Stimulated activated naive CD4-positive, alpha-beta T cell (primary cell): ENCODE results near the gene ODAD3.
"Not testable (repeated sequence)": the region's sequence is repeated elsewhere in the genome, so short reads cannot be mapped to it uniquely, and the experiment has no call there.

Experiments
- DNase-seq, 6 experiments: peaks; one replicate each; lab custom pipeline; 2025; lab: John Stamatoyannopoulos, UW

The ODAD3 gene

DNA sequence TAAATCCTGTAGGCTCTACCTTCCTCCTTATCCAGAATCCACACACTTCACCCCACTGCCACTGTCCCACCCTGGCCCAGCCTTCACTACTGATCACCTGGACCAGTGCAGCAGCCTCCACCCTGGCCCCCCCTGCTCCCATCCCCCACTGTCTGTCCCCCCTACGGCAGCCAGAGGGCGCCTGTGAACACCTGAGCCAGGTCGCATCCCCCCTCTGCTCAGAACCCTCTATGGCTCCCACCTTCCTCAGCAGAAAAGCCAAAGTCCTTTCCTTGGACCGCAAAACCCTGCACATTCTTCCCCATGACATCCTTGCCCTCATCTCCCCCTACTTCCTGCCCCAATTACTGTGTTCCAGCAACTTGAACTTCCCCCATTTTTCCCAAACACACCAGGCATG lies 25.3 kb upstream of the ODAD3 start:
- DNase-seq, result no peak

DNA sequence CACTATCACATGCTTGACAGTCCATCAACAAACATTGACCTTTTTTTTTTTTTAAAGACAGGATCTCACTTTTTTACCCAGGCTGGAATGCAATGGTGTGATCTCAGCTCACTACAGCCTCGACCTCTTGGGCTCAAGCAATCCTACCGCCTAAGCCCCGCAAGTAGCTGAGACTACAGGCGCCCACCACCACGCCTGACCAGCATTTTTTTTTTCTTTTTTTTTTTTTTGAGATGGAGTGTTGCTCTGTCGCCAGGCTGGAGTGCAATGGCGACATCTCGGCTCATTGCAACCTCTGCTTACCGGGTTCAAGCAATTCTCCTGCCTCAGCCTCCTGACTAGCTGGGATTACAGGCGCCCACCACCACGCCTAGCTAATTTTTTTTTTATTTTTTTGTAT lies 24.0 kb upstream of the ODAD3 start:
- DNase-seq, result not testable (repeated sequence)

DNA sequence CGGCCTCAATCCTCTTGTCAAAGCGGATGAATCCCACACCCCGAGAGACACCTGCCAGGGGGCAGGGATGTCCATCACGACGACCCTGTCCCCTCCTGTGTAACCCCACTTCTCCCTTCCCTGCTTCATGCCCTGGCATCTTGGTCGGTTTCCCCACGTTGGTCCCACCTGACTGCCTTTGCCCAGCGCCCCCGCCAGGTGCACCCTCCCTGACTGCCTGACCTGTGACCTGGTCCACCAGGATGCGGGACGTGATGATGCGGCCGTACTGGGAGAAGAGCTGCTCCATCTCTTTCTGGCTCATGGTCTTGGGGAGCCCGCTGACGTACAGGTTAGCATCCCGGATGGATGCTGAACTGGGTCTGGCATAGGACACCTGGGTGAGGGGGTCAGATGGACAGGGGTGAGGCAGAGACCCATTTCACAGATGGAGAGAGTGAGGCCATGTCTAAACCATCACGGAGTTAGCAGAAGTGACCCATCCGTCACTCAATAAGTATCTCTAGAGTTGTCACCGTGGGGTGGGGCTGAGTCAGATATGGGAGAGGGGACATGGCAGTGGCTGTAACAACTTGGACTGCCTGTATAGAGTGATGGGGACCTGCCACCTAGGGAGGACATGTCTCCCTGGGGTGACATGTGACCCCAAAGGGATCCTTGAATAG lies 23.4 kb upstream of the ODAD3 start:
- no peak for DNase-seq

DNA sequence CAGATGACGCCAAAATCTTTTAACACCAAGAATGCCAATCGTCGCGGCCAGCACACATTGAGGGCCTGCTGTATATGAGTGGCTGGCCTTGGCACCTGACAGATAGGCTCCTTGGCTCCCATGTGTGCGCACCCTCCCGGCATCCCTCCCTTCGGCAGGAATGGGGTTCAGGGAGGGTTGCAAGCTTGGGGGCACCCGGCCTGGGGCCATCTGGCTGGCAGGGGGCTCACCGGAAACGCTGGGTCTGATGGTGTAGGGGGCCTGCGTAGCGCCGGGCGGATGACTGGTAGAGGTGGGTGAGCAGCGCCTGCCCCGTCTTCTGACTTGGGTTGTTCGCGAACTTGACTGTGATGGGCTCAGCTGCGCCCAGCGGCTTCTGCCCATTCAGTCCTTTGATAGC lies 22.9 kb upstream of the ODAD3 start:
- no peak for DNase-seq

DNA sequence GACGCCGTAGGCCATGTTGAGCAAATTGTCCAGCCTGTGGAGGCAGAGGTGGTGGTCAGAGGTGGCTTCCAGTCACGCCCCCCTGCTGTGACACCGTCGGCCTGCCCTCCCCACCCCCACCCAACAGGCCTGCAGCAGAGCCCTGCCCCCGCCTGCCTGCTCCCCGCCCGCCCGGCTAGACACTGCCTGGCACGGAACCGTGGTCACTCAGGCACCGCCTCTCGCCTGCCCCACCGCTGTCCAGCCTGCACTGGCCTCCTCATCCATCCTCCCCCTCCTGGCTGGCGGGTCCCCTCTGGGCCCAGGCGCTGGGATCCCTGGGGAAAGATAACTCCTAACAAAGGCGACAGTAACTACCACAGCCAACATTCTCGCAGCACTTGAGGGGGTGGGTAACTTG lies 22.2 kb upstream of the ODAD3 start:
- DNase-seq, result no peak

DNA sequence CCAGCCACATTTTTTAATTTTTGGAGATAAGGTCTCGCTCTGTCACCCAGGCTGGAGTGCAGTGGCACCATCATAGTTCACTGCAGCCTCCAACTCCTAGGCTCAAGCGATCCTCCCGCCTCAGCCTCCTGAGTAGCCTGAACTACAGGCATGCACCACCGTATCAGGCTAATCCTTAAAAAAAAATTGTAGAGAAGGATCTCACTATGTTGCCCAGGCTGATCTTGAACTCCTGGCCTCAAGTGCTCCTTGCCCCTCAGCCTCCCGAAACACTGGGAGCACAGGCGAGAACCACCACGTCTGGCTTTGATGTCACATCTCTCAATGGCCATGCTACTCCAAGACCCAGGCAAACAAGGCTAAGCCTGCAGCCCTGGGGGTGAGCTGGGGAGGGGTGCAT lies 21.7 kb upstream of the ODAD3 start:
- no peak for DNase-seq

DNA sequence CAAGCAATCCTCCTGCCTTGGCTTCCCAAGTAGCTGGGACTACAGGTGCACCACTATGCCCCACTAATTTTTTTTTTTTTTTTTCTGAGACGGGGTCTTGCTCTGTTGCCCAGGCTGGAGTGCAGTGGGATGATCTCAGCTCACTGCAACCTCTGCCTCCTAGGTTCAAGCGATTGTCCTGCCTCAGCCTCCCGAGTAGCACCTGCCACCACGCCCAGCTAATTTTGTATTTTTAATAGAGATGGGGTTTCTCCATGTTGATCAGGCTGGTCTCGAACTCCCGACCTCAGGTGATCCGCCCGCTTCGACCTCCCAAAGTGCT lies 20.3 kb upstream of the ODAD3 start:
- DNase-seq, result not testable (repeated sequence)

DNA sequence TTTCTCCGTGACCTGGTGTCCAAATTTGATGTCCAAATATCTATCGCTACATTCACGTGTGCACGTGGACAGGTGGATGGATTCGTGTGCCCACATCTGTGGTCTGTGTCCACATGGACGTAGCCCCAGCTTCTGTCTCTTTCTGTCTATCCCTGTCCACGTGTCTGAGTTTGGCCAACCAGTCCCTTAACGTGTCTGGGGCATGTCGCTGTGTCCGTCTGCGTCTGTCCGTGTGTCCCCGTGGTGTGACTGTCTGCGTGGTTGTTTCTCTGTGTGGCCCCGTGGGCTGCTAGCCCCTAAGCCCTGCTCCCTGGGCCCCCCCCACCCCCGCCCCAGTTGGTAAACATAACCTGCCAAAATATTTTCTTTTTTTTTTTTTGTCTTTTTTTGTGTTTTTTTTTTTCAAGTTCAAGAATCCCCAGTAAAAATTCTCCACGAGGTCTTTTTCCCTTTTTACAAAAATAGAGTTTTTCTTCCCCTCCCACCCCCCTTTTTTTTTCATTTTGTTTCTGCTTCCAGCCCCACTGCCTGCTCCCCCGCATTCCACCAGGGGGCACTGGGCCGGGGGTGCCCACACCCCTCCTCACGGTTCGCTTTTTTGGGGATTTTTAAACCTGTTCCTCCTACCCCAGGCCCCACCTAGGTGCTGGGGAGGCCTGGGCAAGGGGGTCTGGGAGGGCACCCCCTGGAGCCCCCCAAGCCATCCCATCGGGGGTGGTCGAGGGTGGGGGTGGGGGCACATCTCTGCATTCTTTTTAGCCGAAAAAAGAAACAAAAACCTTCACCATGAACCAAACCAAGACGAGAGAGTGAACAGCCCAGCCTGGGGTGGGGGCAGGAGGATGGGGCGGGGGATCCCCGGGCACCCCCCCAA lies 18.8 kb upstream of the ODAD3 start:
- DNase-seq, result peak in 1 of 6 experiments; percentile 9

DNA sequence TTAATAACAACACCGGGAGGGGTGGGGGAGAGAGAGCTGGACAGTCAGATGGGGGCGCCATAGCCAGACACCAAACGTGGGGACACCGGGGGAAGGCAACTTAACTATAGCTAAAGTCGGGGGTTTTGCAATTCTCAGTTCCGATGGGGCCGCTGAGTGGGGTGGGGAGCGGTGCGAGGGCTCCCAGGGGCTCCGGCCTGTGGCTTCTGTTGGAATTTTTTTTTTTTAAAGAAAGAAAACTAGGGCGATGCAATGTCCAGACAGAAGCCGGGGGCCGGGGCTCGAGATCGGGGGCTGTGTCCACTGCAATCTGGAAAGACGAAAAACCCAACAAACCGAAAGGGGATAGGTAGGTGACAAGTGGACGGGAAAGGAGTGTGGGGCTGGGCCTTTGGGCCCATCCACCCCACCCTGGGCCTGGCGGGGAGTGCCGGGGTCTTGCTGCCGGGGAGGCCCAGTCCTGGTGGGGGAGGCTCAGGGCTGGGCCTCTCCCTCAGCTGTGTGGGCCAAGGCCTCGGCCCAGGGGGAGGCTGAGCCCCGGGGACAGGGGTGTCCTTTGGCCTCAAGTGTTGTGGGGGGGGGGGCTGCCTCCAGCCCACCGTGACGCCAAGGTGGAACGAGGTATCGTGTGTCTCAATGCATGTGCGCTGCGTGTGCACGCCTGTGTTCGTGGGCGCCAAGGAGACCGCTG lies 17.8 kb upstream of the ODAD3 start:
- no peak for DNase-seq

DNA sequence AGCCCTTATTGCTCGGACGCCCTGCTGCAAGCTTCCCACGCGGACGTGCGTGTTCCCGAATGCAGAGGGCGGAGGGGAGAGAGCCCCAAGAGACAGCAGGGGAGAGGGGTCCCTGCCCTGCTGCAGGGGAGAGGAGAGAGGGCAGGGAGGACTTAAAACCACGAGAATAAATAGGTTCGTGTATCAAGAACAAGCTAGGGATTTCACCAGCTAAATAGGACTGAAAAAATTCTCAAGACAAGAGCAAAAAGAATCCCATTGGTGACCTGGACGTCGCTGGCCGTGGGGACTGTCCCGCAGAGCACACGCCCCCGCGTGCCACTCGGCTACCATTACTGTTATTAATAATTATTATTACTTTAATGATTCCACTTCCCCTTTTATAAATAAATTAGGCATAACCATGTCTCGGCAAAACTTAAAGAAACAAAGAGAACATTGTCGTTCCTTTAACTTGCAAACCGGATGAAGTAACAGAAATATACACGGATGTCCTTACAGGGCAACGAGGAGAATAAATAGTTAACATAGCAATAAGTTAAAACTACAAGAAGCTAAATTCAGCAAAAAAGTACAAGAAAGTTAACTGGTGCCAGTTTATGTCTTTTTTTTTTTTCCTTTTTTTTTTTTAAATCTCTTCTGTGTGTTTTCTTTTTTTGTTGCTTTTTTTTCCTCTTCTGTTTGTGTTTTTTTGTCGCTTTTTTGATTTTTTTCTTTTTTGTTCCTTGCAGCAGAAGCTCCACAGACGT lies 17.1 kb upstream of the ODAD3 start:
- DNase-seq, result no peak

DNA sequence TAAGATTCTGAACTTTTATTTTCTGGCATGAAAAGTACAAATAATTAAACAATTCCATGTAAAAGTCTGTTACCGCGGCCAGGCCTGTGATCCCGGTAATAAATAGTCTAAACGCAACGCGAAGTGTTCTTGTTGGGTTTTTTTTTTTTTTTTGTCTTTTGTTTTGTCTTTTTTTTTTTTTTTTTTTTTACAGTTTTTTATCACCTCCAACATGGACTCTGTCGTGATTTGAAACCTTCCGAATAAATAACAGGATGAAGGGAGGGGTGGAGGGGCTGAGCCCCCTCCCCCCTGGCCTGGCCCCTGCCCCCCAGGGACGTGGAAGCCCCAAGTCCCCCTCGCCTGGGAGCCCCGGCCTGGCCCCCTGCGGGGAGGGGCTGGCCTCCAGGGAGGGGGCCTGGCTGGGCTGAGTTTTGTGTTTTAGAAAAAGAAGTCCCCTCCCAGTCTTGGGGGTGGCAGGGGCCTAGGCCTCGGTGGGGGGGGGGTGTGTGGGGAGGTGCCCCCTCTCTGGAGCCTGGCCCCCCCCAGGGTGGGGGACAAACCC lies 16.5 kb upstream of the ODAD3 start:
- no peak for DNase-seq

DNA sequence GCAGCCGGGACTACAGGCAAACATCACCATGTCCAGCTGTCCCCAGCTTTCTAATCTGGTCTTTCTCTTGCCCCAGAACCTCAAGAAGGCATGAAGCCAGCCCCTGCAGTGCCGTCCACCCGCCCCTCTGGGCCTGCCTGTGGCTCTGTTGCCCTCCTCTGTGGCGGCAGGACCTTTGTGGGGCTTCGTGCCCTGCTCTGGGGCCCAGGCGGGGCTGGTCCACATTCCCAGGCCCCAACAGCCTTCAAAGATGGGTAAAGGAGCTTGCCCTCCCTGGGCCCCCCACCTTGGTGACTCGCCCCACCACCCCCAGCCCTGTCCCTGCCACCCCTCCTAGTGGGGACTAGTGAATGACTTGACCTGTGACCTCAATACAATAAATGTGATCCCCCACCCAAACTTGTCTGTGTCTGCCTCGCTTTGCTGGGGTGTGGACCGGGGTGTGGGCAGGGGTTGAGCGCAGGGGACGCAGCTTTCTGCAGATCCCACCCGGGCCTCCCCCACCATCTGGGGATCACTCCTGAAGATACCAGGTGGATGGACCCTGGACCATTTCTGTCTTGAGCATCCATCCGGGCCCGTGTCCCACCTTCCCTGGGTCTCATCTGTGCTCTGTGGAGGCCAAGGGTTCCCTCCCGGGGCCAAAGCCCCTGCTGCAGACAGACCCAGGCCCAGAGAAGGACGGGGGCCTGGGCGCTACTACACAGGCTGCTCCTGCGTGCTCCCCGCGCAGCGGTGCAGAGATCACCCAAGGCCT lies 15.8 kb upstream of the ODAD3 start:
- no peak for DNase-seq

DNA sequence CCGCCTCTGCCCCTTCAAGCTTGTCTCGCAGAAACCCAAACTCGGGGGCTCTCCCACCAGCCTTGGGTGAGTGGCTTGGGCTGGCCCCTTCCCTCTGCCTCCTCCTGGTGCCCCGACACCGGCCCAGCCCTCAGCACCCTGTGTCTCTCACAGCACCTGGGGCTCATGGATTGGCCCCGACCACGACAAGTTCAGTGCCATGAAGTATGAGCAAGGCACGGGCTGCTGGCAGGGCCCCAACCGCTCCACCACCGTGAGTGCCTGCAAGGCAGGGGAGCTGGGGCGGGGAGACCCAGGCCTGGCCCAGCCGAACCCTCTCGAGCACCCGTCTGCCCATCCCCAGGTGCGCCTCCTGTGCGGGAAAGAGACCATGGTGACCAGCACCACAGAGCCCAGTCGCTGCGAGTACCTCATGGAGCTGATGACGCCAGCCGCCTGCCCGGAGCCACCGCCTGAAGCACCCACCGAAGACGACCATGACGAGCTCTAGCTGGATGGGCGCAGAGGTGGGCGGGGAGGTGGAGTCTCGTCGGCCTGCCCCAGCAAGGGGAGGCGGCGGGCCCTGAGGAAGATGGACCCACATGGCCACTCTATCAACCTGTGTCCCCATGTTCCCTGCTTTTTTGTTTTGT lies 14.1 kb upstream of the ODAD3 start:
- no peak for DNase-seq

DNA sequence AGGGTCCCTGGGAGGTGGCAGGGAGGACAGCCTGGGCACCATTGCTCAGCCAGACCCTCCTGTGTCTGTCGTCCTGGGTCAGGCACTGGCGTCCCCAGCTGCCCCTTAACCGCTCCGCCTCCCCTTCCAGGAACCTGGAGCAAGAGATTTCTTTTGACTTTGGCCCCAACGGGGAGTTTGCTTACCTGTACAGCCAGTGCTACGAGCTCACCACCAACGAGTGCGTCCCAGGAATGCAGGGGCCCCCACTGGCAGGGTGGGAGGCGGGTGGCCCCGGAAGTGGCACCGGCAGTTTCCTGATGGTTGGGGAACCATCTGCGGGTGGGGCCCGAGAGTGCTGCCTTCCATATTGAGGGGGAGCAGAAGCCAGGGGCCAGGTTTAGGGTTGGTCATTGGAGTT lies 13.5 kb upstream of the ODAD3 start:
- no peak for DNase-seq

DNA sequence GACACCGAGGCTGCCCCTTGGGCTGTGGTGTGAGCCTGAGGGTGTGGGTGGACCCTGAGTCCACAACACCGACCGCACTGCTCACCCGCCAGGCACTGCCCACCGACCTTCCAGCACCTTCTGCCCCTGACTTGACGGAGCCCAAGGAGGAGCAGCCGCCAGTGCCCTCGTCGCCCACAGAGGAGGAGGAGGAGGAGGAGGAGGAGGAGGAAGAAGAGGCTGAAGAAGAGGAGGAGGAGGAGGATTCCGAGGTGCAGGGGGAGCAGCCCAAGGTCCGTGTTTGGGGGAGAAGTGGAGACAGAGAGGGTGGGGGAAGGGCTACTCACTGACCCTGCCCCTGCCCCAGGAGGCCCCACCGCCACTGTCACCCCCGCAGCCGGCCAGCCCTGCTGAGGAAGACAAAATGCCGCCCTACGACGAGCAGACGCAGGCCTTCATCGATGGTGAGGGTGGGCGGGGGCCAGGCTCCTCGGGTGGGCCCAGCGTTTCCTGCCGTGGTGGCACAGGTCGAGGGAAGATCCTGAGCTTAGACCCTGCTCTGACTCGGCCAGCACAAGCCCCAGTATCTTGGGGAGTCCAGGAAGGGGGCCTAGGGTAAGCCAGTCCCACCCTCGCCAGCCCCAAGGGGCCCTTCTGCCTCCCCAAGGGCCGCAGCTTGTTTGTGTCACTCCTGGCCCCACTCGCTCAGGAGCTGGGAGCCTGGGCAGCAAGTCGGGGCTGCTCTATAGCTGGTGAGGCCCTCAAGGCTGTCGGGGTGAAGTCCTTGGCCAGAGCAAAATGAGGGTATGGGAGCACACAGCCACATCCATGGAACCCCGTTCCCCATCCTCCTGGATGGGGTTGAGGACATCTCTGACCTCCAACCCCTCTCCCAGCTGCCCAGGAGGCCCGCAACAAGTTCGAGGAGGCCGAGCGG lies 12.7 kb upstream of the ODAD3 start:
- no peak for DNase-seq

DNA sequence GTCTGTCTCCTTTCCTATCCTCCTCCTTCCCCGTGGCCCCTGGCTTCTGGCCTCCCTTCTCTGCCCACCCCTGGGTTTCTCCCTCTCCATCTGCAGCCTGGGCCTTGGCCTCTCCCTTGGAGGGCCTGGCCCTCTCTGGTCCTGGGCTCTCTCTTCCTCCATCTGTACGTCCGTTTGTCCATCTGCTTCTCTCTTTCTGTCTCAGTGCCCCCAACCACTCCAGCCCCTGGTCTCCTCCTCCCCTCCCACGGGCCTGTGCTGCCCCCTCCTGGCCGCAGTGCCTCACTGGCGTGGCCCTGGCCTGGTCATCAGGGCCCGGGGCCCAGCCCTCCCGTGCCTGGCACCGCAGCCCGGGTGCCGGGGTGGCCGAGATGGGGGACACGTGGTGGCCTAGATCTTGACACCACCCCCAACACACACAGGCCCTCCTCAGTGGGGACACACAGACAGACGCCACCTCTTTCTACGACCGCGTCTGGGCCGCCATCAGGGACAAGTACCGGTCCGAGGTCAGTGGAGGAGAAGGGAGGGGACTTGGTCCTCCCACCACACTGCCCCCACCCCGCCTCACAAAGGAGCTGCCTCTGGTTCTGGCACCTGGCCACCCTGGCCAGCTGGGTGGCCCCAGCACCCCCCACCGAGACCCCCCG lies 11.9 kb upstream of the ODAD3 start:
- peak in 5 of 6 experiments; percentile 26 to 40 (median 29) for DNase-seq

DNA sequence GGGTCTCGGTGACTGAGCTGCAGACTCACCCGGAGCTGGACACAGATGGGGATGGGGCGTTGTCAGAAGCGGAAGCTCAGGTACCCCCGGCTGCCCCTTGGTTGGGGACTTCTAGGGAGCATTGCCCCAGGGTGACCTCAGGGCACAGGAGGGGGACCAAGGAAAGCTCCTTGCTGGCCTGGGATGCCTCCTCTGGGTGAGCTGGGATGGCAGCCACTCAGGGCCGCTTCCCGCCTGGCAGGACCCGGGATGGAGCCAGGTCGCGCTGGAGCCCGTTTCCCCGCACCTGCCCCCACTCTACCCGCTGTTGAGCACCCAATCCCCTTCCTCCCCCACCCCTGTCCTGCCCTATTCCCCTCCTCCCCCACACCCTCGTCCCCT lies 11.3 kb upstream of the ODAD3 start:
- no peak for DNase-seq

DNA sequence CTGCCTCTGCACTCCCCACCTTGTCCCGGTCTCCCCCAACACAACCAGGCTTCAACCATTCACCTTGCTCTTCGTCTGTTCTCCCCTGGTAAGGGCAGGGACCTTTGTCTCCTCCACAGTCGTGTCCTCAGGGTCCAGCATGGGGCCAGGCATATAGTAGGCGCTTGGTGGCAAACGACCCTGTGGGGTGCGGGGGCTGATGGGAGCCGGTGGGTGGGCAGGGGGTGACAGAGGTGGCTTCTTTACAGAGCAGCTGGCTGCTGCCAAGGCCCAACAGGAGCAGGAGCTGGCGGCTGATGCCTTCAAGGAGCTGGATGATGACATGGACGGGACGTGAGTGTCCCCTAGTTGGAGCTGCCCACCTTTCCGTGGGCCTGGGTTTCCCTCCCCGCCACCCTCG lies 10.2 kb upstream of the ODAD3 start:
- DNase-seq, result no peak

DNA sequence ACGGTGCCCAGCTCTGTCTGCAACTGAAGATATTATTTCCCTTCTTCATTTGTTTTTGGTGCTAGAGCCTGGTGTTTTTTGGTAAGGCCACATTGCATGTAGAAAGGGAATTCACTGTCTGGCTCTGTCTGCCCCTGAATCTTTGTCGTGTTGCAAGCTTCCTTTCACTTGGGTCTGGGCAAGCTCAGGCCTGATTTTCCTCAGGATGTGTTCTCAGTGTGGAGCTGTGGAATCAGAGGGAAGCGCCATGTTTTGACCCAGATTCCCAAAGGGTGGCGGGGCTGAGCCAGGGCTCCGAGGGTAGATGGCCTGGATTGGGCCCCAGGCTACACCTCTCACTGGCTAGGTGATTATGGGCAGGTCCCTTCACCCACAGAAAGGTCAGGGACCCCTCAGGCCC lies 9.1 kb upstream of the ODAD3 start:
- no peak for DNase-seq
